Activated gamma-delta T cell treated with anti-CD3 and anti-CD28 coated beads, Interleukin-2, amount 50 U/mL, for 16 hours (primary cell): ENCODE results near the gene EPB41L1.
"Not testable (repeated sequence)": the region's sequence is repeated elsewhere in the genome, so short reads cannot be mapped to it uniquely, and the experiment has no call there.

Experiments used
- DNase-seq: peaks from one replicate; pipeline ENCODE4 v3.0.0-alpha.2; 2020; ENCODE audit warnings: low read depth

The EPB41L1 gene

GRCh38 chr20:36126836-36127527 is 27.6 kb upstream of the EPB41L1 start:
- DNase-seq, result no peak

GRCh38 chr20:36128463-36129159 is 25.9 kb upstream of the EPB41L1 start:
- no peak for DNase-seq

DNA sequence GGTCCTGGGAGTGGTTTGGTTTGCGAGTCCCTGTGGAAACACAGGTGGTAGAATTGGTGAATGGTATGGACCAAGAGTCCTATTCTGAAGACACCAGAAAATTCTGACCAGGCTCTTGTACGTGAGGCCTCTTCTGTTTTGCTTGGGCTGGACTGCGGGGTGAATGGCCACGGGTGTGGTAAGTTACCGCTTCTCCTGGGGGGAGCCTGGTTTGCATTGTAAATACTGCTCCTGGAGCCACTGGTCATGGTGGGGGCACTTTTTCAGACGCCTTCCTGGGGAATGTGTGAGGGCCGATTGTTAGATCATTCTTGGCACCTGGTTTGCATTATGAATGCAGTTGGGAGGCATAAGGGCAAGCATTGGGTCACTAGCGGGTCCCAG is 25.4 kb upstream of the EPB41L1 start:
- DNase-seq, result no peak

DNA sequence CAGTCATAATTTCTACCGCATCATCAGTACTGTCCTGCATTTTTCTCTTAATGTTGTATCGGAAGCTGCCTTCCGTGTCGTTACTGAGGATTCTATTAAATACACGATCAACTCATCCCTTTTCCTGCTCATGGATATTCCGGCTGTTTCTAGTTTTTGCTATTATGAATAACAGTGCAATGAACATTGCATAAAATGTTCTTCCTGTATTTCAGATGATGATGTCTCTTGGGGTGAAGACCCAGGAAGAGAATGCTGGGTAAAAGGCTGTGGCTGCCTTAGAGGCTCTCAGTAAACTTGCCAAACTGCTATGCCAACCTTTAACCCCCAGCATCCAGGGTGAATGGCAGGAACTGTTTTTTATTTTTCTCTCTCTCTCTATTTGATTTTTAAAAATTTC is 24.1 kb upstream of the EPB41L1 start:
- no peak for DNase-seq

- no peak for DNase-seq
Measured at GRCh38 chr20:36132802-36133211, 21.7 kb upstream of the EPB41L1 start.

- no peak for DNase-seq
Measured at GRCh38 chr20:36133821-36134220, 20.7 kb upstream of the EPB41L1 start.

DNA sequence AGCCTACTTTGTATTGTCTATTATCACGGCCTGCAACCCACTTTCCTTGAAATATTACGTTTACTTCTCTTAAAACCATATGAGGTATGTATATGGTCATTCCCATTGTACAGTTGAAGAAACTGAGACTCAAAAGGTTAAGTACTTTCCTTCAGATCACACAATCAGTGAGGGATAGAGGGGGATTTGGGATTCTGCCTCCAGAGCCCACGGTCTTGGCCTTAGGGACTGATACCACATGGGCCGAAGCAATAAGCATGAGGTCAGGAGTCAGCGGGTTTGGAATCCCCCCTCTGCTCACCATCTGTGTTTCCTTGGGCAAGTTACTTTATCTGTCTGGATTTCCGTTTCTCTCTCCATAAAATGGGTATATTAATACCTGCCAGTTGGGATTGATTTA is 19.4 kb upstream of the EPB41L1 start:
- DNase-seq, result no peak

GRCh38 chr20:36135821-36136220 is 18.7 kb upstream of the EPB41L1 start:
- DNase-seq, result no peak

DNA sequence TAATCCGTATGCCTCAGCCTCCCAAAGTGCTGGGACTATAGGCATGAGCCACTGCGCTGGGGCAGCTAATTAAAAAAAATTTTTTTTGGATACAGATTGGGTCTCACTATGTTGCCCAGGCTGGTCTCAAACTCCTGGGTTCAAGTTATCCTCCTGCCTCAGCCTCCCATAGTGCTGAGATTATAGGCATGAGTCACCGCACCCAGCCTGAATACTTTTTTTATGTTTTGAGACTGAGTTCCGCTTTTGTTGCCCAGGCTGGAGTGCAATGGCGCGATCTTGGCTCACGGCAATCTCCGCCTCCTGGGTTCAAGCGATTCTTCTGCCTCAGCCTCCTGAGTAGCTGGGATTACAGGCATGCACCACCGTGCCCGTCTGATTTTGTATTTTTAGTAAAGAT is 17.2 kb upstream of the EPB41L1 start:
- not testable (repeated sequence) for DNase-seq

DNA sequence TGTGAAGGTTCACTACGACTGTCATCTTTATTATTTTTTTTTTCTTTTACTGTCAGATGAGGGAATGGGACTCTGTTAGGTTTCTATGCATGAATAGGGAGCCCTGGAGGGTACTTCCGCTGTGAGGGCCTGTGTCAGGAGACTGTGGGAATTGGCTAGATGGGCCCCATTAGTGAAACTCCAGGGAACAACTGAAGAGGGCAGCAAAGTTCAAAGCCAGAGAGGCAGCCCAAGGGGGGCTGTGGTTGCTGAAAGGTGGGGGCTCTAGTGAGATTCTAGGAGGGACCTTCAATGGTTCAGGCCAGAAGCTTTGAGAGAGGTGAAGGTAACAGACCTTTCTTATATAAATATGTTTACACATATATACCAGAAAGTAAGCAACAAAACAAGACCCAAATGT is 13.2 kb upstream of the EPB41L1 start:
- DNase-seq, result no peak

- no peak for DNase-seq
Measured at GRCh38 chr20:36144336-36144735, 10.2 kb upstream of the EPB41L1 start.

DNA sequence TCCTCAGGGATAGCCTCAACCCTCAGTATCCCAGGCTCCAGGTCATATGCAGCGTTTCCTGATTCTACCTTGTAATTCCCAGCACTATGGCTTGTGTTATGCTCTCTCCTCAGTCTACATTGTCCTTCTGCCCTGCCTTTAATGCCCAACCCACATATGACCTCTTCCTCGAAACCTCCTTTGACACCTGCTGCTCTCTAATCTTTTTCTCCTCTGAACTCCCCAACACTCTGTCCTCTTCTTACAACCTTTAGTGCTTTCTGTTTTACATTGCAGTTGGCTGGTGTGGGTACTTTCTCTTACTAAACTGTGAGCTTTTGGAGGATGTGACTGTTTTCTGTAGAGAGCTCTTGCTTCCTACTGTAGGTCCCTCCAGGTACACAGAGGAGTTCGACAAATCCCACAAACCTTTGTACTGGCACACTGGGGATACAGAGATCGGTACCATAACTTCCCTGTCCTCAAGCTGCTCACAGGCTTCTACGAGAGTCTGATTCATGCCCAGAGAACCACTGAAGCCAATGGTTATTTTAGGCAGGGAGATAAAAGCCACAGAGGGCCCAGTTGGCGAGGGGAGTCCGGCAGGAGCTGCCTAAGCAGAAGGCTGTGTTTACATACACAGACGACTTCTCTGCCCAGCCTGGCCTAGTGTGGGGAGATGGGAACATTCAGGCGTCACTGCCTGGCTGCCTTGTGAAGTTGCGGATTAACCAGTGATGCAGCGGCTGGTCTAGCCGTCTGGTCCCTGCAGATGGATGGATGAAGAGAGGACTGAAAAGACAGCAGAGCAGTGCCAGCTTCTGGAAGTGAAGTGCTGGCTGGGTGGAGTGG is 8.4 kb upstream of the EPB41L1 start:
- DNase-seq, result no peak

GRCh38 chr20:36147690-36148089 is 6.8 kb upstream of the EPB41L1 start:
- no peak for DNase-seq

GRCh38 chr20:36148439-36148838 is 6.1 kb upstream of the EPB41L1 start:
- DNase-seq, result no peak

DNA sequence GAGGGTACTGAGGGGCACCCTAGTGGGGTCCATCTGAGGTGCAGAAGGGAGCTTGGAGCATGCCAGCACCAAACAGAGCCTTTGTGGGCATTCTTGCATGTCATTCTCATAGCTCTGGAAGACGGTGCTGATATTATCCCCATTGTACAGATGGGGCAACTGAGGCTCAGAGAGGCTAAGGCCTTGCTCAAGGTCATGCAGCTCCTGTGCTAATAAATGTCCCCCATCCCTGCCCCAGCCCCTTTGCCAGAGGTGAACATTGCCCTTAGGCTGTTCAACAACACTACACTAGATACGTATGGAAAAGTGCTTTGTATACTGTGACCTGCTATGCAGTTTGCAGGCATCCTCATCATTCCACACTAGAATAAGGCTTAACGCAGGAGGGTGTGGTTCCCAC is 5.5 kb upstream of the EPB41L1 start:
- no peak for DNase-seq

- no peak for DNase-seq
Measured at GRCh38 chr20:36149469-36149868, 5.1 kb upstream of the EPB41L1 start.

DNA sequence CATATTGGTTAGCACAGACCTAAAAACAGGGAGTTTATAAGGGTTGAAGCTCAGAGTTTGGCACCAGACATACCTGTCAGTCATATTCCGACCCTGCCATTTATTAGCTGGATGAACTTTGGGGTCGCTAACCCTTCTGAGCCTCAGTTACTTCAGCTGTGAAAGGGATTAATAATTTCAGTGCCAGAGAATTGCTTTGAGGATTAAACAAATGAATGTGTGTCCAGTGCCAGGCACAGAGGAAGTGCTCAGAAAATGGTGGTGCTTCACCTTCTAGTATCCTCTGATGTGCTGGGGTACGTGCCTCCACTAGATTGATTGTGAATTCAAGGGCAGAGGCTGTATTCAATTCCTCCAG is 4.1 kb upstream of the EPB41L1 start:
- no peak for DNase-seq

- DNase-seq, result no peak
Measured at GRCh38 chr20:36150847-36151539, 3.5 kb upstream of the EPB41L1 start.

- DNase-seq, result no peak
Measured at GRCh38 chr20:36152261-36152660, 2.3 kb upstream of the EPB41L1 start.

GRCh38 chr20:36153204-36153603 is 1.3 kb upstream of the EPB41L1 start:
- no peak for DNase-seq

- DNase-seq, result peak; percentile 13
Measured at GRCh38 chr20:36153736-36154699, 522 bp upstream of the EPB41L1 start.
